MV-4-11 (cell line): Measurements from ENCODE around the gene DCBLD1.

Experiments used
- DNase-seq: peaks from one replicate; lab custom pipeline; 2025; lab: John Stamatoyannopoulos, UW

DCBLD1 gene

GRCh38 chr6:117472667-117473066, 9.8 kb upstream of the DCBLD1 start:
- no peak for DNase-seq

- no peak for DNase-seq
Observed at GRCh38 chr6:117473401-117473800, 9.1 kb upstream of the DCBLD1 start.

GRCh38 chr6:117477988-117478852, 4.3 kb upstream of the DCBLD1 start:
- peak; percentile 54 for DNase-seq

- DNase-seq, result no peak
Observed at GRCh38 chr6:117478853-117479231, 3.6 kb upstream of the DCBLD1 start.

- no peak for DNase-seq
Observed at GRCh38 chr6:117480651-117481050, 1.8 kb upstream of the DCBLD1 start.

- no peak for DNase-seq
Observed at GRCh38 chr6:117481278-117481925, 1.1 kb upstream of the DCBLD1 start.

GRCh38 chr6:117481926-117482239, 591 bp upstream of the DCBLD1 start:
- no peak for DNase-seq

- peak; percentile 37 for DNase-seq
Observed at GRCh38 chr6:117483004-117483644, 650 bp downstream of the DCBLD1 start.

GRCh38 chr6:117483645-117484016, 1.2 kb downstream of the DCBLD1 start:
- peak; percentile 37 for DNase-seq

GRCh38 chr6:117484052-117484646, 1.7 kb downstream of the DCBLD1 start:
- DNase-seq, result no peak

GRCh38 chr6:117485433-117485832, 3.0 kb downstream of the DCBLD1 start:
- DNase-seq, result no peak

GRCh38 chr6:117487821-117488220, 5.3 kb downstream of the DCBLD1 start:
- no peak for DNase-seq

- no peak for DNase-seq
Observed at GRCh38 chr6:117489003-117489402, 6.5 kb downstream of the DCBLD1 start.

- DNase-seq, result no peak
Observed at GRCh38 chr6:117491916-117492315, 9.4 kb downstream of the DCBLD1 start.

GRCh38 chr6:117493470-117493869, 11.0 kb downstream of the DCBLD1 start:
- DNase-seq, result no peak

- peak; percentile 41 for DNase-seq
Observed at GRCh38 chr6:117494283-117494682, 11.8 kb downstream of the DCBLD1 start.

GRCh38 chr6:117494694-117495318, 12.3 kb downstream of the DCBLD1 start:
- no peak for DNase-seq

- DNase-seq, result no peak
Observed at GRCh38 chr6:117495425-117495824, 13.0 kb downstream of the DCBLD1 start.

GRCh38 chr6:117495869-117496268, 13.4 kb downstream of the DCBLD1 start:
- no peak for DNase-seq

GRCh38 chr6:117496383-117496990, 14.0 kb downstream of the DCBLD1 start:
- no peak for DNase-seq

- no peak for DNase-seq
Observed at GRCh38 chr6:117497237-117497636, 14.8 kb downstream of the DCBLD1 start.

GRCh38 chr6:117498159-117498558, 15.7 kb downstream of the DCBLD1 start:
- DNase-seq, result peak; percentile 96
